Stimulated activated CD8-positive, alpha-beta memory T cell treated with anti-CD3 and anti-CD28 coated beads, Interleukin-4, amount 100 ng/mL, for 1 hour (primary cell): Measurements from ENCODE around the gene HSBP1.
A peak's percentile ranks its signal among the peaks of the same experiment; 100 is the strongest.

ENCODE experiments used
- DNase-seq, 2 donors: peaks; one replicate each; pipeline ENCODE4 v3.0.0-alpha.2; 2020; ENCODE audit warnings: low read depth in 2 of 2, low spot score in 1 of 2

HSBP1 gene

GRCh38 chr16:83807710-83808572 is at the start of gene HSBP1:
HSBP1 (plus strand) TSS chr16:83807978; CDS start chr16:83808077, 99 bp downstream.
- DNase-seq: peak; percentile 84 to 86

GRCh38 chr16:83762141-83762991 is 45.4 kb upstream of the HSBP1 start:
- no peak for DNase-seq

- no peak for DNase-seq
Measured at GRCh38 chr16:83762992-83763358, 44.8 kb upstream of the HSBP1 start.

- DNase-seq: no peak
Measured at GRCh38 chr16:83768986-83769385, 38.8 kb upstream of the HSBP1 start.

GRCh38 chr16:83769397-83770008 is 38.3 kb upstream of the HSBP1 start:
- no peak for DNase-seq

GRCh38 chr16:83771306-83771942 is 36.4 kb upstream of the HSBP1 start:
- DNase-seq: no peak

GRCh38 chr16:83772806-83773205 is 35.0 kb upstream of the HSBP1 start:
- DNase-seq: no peak

- DNase-seq: no peak
Measured at GRCh38 chr16:83774066-83774465, 33.7 kb upstream of the HSBP1 start.

GRCh38 chr16:83776944-83777343 is 30.8 kb upstream of the HSBP1 start:
- no peak for DNase-seq

GRCh38 chr16:83779886-83780285 is 27.9 kb upstream of the HSBP1 start:
- no peak for DNase-seq

- no peak for DNase-seq
Measured at GRCh38 chr16:83785455-83785854, 22.3 kb upstream of the HSBP1 start.

GRCh38 chr16:83789642-83790401 is 18.0 kb upstream of the HSBP1 start:
- DNase-seq: no peak

GRCh38 chr16:83791916-83792315 is 15.9 kb upstream of the HSBP1 start:
- DNase-seq: no peak

GRCh38 chr16:83792391-83792790 is 15.4 kb upstream of the HSBP1 start:
- DNase-seq: no peak

- no peak for DNase-seq
Measured at GRCh38 chr16:83793179-83793578, 14.6 kb upstream of the HSBP1 start.

GRCh38 chr16:83794860-83795554 is 12.8 kb upstream of the HSBP1 start:
- DNase-seq: no peak

GRCh38 chr16:83797013-83797412 is 10.8 kb upstream of the HSBP1 start:
- DNase-seq: no peak

- no peak for DNase-seq
Measured at GRCh38 chr16:83799336-83799735, 8.4 kb upstream of the HSBP1 start.

- DNase-seq: no peak
Measured at GRCh38 chr16:83802135-83802534, 5.6 kb upstream of the HSBP1 start.
